HUES64 (cell line): ENCODE measurements around the gene TEX28.
"Not testable (repeated sequence)": the region's sequence is repeated elsewhere in the genome, so short reads cannot be mapped to it uniquely, and the experiment has no call there.

Experiments used
- H3K27ac ChIP-seq: 2 replicates; pipeline ENCODE4 v1.7.0; 2013; ENCODE audit warnings: low read depth, low read length, inconsistent platforms
- H3K27me3 ChIP-seq: 2 replicates; pipeline ENCODE4 v1.6.1; 2013; ENCODE audit warnings: mild to moderate bottlenecking, low read length; ENCODE audit not compliant: insufficient read depth
- H3K36me3 ChIP-seq: 2 replicates; pipeline ENCODE4 v1.6.1; 2013; ENCODE audit warnings: mild to moderate bottlenecking, low read length; ENCODE audit not compliant: insufficient read depth
- H3K4me1 ChIP-seq: 2 replicates; pipeline ENCODE4 v1.6.1; 2013; ENCODE audit warnings: mild to moderate bottlenecking, low read length, moderate library complexity; ENCODE audit not compliant: insufficient read depth
- H3K4me3 ChIP-seq: 2 replicates; pipeline ENCODE4 v1.5.1; 2013; ENCODE audit warnings: mild to moderate bottlenecking, low read length, moderate library complexity
- H3K9ac ChIP-seq: 2 replicates; pipeline ENCODE4 v1.6.1; 2013; ENCODE audit warnings: mild to moderate bottlenecking, low read depth, low read length
- H3K9me3 ChIP-seq: 2 replicates; pipeline ENCODE4 v1.6.1; 2013; ENCODE audit warnings: low read depth, low read length; ENCODE audit not compliant: insufficient read depth
- WGBS: fragments of 150-250, 120-280 bp; methylation state at CpG from one replicate; pipeline ENCODE4 v1.1.7; 2013; ENCODE audit warnings: missing lambda C conversion rate; 5-methylcytosine and 5-hydroxymethylcytosine counted together

The TEX28 gene

GRCh38 chrX:154309041-154309775 lies 14.3 kb upstream of the TEX28 start:
- no peak overlapping the region for H3K9ac ChIP-seq
- H3K9me3 ChIP-seq, result no peaks in the 10 kb centered on the region
- 91% methylated on average over 16 of the region's 16 CpGs for WGBS
- H3K36me3 ChIP-seq, result no peaks in the 10 kb centered on the region
- no peak overlapping the region for H3K27ac ChIP-seq
- no peaks in the 10 kb centered on the region for H3K27me3 ChIP-seq
- H3K4me1 ChIP-seq, result no peaks in the 10 kb centered on the region
- H3K4me3 ChIP-seq, result no peak overlapping the region

GRCh38 chrX:154308108-154308946 lies 13.4 kb upstream of the TEX28 start:
- H3K4me3 ChIP-seq, result no peak overlapping the region
- H3K9ac ChIP-seq, result no peak overlapping the region
- H3K4me1 ChIP-seq, result no peaks in the 10 kb centered on the region
- H3K27me3 ChIP-seq, result no peaks in the 10 kb centered on the region
- no peaks in the 10 kb centered on the region for H3K36me3 ChIP-seq
- H3K27ac ChIP-seq, result no peak overlapping the region
- WGBS, result 61% methylated on average over 8 of the region's 9 CpGs
- no peaks in the 10 kb centered on the region for H3K9me3 ChIP-seq

DNA sequence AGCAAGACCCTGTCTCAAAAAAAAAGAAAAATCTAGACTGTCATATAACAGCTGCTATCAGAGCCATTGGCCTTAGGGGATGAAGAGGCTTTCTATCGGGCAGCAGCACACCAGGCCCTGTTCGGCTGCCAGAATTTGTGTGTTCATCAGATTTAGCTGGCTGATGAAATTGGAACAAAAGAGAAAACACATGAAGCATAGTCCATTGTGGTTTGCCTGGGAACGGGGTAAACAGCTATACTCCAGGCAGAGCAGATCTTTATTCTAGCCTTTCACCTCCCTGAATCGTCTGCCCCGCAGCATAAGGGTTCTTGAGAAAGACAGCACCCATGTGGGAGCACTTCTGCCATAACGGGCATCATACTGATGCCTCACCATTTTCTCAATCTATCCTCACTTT lies 12.3 kb upstream of the TEX28 start:
- Histone ChIP-seq H3K9me3 (no peaks in the 10 kb centered on the region), H3K36me3 (no peaks in the 10 kb centered on the region), H3K4me3 (no peak overlapping the region), H3K9ac (no peak overlapping the region), H3K27ac (no peak overlapping the region), H3K4me1 (no peaks in the 10 kb centered on the region), H3K27me3 (no peaks in the 10 kb centered on the region)
- WGBS, result 93% methylated on average over 6 of the region's 6 CpGs

GRCh38 chrX:154305541-154306205 lies 10.7 kb upstream of the TEX28 start:
- no peaks in the 10 kb centered on the region for H3K27me3 ChIP-seq
- H3K9ac ChIP-seq, result no peak overlapping the region
- no peaks in the 10 kb centered on the region for H3K4me1 ChIP-seq
- H3K36me3 ChIP-seq, result no peaks in the 10 kb centered on the region
- WGBS, result 93% methylated on average over 11 of the region's 11 CpGs
- no peak overlapping the region for H3K27ac ChIP-seq
- no peak overlapping the region for H3K4me3 ChIP-seq
- no peaks in the 10 kb centered on the region for H3K9me3 ChIP-seq

- H3K27me3 ChIP-seq, result no peaks in the 10 kb centered on the region
- H3K4me1 ChIP-seq, result no peaks in the 10 kb centered on the region
- no peaks in the 10 kb centered on the region for H3K36me3 ChIP-seq
- H3K4me3 ChIP-seq, result no peak overlapping the region
- H3K27ac ChIP-seq, result no peak overlapping the region
- WGBS, result 71% methylated on average over 9 of the region's 10 CpGs
- no peaks in the 10 kb centered on the region for H3K9me3 ChIP-seq
- H3K9ac ChIP-seq, result no peak overlapping the region
These were observed 9.9 kb upstream of the TEX28 start for GRCh38 chrX:154304846-154305245.

- WGBS, result 86% methylated on average over 8 of the region's 8 CpGs
- H3K27ac ChIP-seq, result no peak overlapping the region
- H3K27me3 ChIP-seq, result no peaks in the 10 kb centered on the region
- no peaks in the 10 kb centered on the region for H3K4me1 ChIP-seq
- H3K9me3 ChIP-seq, result no peaks in the 10 kb centered on the region
- no peak overlapping the region for H3K4me3 ChIP-seq
- no peaks in the 10 kb centered on the region for H3K36me3 ChIP-seq
- H3K9ac ChIP-seq, result no peak overlapping the region
These were observed 8.6 kb upstream of the TEX28 start for GRCh38 chrX:154303476-154303875.

GRCh38 chrX:154302998-154303397 lies 8.1 kb upstream of the TEX28 start:
- H3K4me3 ChIP-seq, H3K27ac ChIP-seq, H3K4me1 ChIP-seq, H3K36me3 ChIP-seq, H3K9me3 ChIP-seq, H3K9ac ChIP-seq, H3K27me3 ChIP-seq: not testable (repeated sequence)
- 98% methylated on average over 7 of the region's 7 CpGs for whole genome bisulfite sequencing

DNA sequence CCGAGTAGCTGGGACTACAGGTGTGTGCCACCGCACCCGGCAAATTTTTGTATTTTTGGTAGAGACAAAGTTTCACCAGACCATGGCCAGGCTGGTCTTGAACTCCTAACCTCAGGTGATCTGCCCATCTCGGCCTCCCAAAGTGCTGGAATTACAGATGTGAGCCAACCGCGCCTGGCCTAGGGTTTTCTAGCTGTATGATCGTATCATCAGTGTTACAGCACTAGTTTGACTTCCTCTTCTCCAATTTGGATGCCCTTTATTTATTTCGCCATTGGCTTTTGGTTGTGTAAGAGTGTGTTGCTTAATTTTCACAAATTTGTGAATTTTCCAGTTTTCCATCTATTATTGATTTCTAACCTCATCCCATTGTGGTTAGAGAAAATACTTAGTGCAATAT lies 5.9 kb upstream of the TEX28 start:
- 97% methylated on average over 7 of the region's 8 CpGs for WGBS
- Histone ChIP-seq H3K4me3 (no peak overlapping the region), H3K9me3 (no peaks in the 10 kb centered on the region), H3K9ac (no peak overlapping the region), H3K36me3 (no peaks in the 10 kb centered on the region), H3K27ac (no peak overlapping the region), H3K27me3 (no peaks in the 10 kb centered on the region), H3K4me1 (no peaks in the 10 kb centered on the region)

DNA sequence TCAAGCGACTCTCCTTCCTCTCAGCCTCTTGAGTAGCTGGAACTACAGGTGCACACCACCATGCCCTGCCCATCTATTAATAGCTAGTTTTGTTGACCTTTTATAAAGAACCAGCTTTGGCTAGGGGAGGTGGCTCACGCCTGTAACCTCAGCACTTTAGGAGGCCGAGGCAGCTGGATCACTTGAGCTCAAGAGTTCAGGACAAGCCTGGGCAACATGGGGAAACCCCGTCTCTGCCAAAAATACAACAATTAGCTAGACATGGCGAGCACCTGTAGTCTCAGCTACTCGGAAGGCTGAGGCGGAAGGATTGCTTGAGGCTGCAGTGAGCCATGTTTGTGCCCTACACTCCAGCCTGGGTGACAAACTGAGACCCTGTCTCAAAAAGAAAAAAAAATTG lies 3.4 kb upstream of the TEX28 start:
- Histone ChIP-seq H3K4me3 (no peak overlapping the region), H3K9me3 (no peaks in the 10 kb centered on the region), H3K27me3 (no peaks in the 10 kb centered on the region), H3K4me1 (no peaks in the 10 kb centered on the region), H3K27ac (no peak overlapping the region), H3K9ac (no peak overlapping the region), H3K36me3 (no peaks in the 10 kb centered on the region)
- WGBS, result 89% methylated on average over 7 of the region's 7 CpGs

DNA sequence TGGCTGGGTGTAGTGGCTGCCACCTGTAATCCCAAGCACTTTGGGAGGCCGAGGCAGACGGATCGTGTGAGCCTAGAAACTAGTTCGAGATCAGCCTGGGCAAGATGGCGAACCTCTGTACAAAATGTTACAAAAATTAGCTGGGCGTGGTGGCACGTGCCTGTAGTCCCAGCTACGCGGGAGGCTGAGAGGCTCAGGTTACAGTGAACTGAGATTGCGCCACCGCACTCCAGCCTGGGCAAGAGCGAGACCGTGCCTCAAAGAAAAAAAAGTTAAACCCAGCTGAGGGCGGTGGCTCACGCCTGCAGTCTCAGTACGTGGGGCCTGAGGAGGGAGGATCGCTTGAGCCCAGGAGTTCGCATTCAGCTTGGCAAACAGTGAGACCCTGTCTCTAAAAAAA lies 1.8 kb upstream of the TEX28 start:
- Histone ChIP-seq H3K27ac (no peak overlapping the region), H3K36me3 (no peaks in the 10 kb centered on the region), H3K4me3 (no peak overlapping the region), H3K9ac (no peak overlapping the region), H3K9me3 (no peaks in the 10 kb centered on the region), H3K4me1 (no peaks in the 10 kb centered on the region), H3K27me3 (no peaks in the 10 kb centered on the region)
- 93% methylated on average over 18 of the region's 18 CpGs for WGBS

DNA sequence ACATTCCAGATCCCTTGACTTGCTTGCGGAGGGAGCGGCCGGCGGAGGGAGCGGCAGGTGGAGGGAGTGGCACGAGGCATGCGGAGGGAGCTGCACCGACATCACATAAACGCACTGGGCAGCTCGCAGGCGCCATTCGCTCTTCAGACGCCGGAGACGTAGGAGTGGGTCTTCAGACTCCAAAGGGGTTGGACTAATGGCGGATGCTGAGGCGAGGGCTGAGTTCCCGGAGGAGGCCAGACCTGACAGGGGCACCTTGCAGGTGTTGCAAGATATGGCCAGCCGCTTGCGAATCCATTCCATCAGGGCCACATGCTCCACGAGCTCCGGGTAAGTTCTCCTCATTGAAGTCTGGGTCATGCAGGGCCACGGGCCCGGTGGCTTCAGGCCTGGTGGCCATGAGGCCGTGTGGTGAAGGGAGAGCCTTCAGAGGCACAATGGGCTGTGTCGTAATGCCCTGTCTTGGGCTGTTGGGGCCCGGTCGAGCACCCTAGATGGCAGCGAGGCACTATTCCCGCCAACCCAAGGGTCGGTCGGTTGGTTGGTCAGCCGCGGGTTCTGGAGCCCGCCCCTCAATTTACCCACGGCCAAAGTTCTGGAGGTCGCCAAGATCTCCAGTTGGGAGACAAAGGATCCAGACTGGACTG lies 863 bp upstream of the TEX28 start, which contains the start of gene TKTL1:
Gene TKTL1, plus strand, starts transcription at position 132 of the 647 bp plus-strand sequence. Its CDS starts 65 bp downstream, at position 197.
- Histone ChIP-seq H3K27ac (no peak within 1 kb of the TSS), H3K36me3 (no peaks in the 10 kb centered on the region), H3K4me3 (no peak within 1 kb of the TSS), H3K9me3 (no peaks in the 10 kb centered on the region), H3K9ac (no peak within 1 kb of the TSS), H3K27me3 (no peaks in the 10 kb centered on the region), H3K4me1 (no peaks in the 10 kb centered on the region)
- 96% methylated on average over 37 of the region's 37 CpGs for WGBS
